ENCODE results near the gene NOL3.

DNA sequence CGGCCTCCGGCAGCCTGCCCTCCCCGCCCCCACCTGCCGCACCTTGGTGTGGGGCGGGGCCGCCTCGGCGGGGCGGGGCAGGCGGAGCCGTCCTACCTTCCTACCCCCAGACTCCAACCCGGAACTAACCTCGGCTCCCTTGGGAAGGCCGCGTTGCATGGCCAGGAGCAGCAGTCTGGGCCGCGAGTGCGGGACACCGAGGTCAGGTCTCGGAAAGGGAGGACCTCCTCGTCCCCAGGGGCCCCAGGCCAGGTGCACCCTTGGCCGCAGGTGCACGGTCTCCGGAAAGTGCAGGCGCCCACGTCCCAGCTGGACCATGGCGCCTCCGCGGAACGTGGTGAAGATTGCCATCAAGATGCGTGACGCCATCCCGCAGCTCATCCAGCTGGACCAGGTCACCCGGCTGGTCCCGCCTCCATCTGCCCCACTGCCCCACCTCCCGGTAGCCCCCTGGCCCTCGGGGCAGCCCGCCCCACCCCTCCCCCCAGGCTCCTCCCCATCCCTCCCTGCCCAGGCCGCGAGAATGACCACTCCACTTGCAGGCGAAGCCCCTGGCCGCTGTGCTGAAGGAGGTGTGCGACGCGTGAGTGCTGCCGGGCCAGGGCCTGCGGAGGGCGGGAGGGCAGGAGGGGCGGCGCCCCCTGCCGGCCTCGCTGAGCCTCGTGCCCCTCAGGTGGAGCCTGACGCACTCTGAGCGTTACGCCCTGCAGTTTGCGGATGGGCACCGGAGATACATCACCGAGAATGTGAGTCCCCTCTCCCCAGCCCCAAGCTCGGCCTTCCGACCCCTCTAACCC lies 28.9 kb downstream of the NOL3 start, which contains the start of gene ELMO3:
- TF ChIP-seq, protein P1, sequence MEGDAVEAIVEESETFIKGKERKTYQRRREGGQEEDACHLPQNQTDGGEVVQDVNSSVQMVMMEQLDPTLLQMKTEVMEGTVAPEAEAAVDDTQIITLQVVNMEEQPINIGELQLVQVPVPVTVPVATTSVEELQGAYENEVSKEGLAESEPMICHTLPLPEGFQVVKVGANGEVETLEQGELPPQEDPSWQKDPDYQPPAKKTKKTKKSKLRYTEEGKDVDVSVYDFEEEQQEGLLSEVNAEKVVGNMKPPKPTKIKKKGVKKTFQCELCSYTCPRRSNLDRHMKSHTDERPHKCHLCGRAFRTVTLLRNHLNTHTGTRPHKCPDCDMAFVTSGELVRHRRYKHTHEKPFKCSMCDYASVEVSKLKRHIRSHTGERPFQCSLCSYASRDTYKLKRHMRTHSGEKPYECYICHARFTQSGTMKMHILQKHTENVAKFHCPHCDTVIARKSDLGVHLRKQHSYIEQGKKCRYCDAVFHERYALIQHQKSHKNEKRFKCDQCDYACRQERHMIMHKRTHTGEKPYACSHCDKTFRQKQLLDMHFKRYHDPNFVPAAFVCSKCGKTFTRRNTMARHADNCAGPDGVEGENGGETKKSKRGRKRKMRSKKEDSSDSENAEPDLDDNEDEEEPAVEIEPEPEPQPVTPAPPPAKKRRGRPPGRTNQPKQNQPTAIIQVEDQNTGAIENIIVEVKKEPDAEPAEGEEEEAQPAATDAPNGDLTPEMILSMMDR (conservative IDR thresholded peaks at IDR 0.05; ENCODE audit: low read length), result no peak
- TF ChIP-seq EZH2phosphoT487 (IDR thresholded peaks at IDR 0.05; ENCODE audit: borderline replicate concordance), result no peak
